AG04450 (cell line): Measurements from ENCODE around the gene EFNA1. TPM values are rescaled to one million over a fixed set of nuclear protein-coding genes. Genes with fewer than 3 reads are reported as not detected.

ENCODE experiments used
- CTCF ChIA-PET: fragments of 300-600, 350-600 bp; formaldehyde crosslinking; extraction: SDS; loops from one replicate; lab custom pipeline; 2022; ENCODE audit warnings: antibody characterized with exemption, inconsistent platforms; lab: Charles Lee
- POLR2A ChIA-PET: fragments of 350-600 bp; formaldehyde crosslinking; extraction: SDS; loops from one replicate; lab custom pipeline; 2021; ENCODE audit warnings: antibody characterized with exemption, inconsistent platforms; lab: Yijun Ruan, JAX
- DNase-seq: peaks from one replicate; pipeline ENCODE4 v3.0.0-alpha.2; 2011; ENCODE audit warnings: low read depth, low spot score
- H3K27ac ChIP-seq: one replicate; pipeline ENCODE4 v1.5.1; 2012; ENCODE audit warnings: low read depth, low read length, control low read depth
- H3K27me3 ChIP-seq: one replicate; pipeline ENCODE4 v1.6.0; 2012; ENCODE audit warnings: low read length; ENCODE audit not compliant: control insufficient read depth, insufficient read depth
- H3K4me3 ChIP-seq: 2 replicates; pipeline ENCODE4 v1.5.1; 2011; ENCODE audit warnings: mild to moderate bottlenecking, low read depth, low read length, control low read depth
- H3K9me3 ChIP-seq: 2 replicates; pipeline ENCODE4 v1.5.1; 2012; ENCODE audit warnings: low read length; ENCODE audit not compliant: control insufficient read depth, insufficient read depth
- polyA plus RNA-seq: library from polyadenylated mRNA; depleted of rRNA; stranded (reverse); fragments of >200 nt; gene quantifications from 2 replicates; pipeline ENCODE4 v1.2.3, GENCODE V29; 2011
- TF ChIP-seq, protein P1 (sequence below): IDR thresholded peaks from 2 replicates; pipeline ENCODE4 v1.5.1; 2011; ENCODE audit warnings: low read depth, low read length, control low read depth, inconsistent platforms

The EFNA1 gene
- polyA plus RNA-seq, 1 experiment: 1.4 TPM

DNA sequence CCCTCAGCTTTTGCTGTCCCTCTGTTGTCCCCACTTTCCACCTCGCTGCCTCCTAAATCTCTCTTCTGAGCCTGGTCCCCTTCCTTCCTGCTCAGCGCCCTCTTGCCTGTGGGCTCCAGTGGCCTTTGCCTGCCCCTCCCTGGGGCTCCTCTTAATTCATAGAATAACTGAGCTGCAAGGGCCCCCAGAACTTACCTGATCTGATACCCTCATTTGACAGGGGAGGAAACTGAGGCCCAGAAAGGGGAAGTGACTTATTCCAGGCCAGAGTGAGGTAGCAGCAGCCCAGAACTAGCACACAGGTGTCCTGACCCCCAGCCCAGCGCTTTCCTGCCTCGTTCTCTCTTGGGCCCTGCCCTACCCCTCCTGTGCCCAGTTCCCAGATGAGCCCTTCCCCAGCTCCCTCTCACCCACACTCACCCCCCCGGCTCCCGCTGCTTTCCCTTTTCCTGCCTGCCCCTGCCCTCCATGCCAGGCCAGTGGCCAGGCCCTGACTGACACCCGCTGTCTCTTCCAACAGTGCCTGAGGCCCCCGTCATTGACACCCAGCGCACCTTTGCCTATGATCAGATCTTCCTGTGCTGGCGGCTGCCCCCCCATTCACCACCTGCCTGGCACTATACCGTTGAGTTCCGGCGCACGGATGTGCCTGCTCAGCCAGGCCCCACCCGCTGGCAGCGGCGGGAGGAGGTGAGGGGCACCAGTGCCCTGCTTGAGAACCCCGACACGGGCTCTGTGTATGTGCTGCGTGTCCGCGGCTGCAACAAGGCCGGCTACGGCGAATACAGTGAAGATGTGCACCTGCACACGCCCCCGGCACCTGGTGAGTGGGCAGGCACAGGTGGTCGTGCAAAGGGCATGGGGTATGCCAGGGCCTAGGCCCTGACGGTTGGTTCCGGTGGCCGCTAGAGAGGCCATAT is 51.7 kb downstream of the EFNA1 start:
- Histone ChIP-seq H3K27ac (no peak overlapping the region), H3K4me3 (no peak overlapping the region), H3K27me3 (no peaks in the 10 kb centered on the region), H3K9me3 (no peaks in the 10 kb centered on the region; the same call in 1 of the 2 replicates)
- CTCF ChIA-PET: interaction anchor here (0.7 to 1.8 kb wide), 4 partner anchors 12 to 29 kb away, joined by 3 to 9 read pairs (median 4); partner anchors contain the start of genes MTX1 and THBS3
- POLR2A ChIA-PET: no interaction called here
- no peak for DNase-seq
- TF ChIP-seq, protein P1, sequence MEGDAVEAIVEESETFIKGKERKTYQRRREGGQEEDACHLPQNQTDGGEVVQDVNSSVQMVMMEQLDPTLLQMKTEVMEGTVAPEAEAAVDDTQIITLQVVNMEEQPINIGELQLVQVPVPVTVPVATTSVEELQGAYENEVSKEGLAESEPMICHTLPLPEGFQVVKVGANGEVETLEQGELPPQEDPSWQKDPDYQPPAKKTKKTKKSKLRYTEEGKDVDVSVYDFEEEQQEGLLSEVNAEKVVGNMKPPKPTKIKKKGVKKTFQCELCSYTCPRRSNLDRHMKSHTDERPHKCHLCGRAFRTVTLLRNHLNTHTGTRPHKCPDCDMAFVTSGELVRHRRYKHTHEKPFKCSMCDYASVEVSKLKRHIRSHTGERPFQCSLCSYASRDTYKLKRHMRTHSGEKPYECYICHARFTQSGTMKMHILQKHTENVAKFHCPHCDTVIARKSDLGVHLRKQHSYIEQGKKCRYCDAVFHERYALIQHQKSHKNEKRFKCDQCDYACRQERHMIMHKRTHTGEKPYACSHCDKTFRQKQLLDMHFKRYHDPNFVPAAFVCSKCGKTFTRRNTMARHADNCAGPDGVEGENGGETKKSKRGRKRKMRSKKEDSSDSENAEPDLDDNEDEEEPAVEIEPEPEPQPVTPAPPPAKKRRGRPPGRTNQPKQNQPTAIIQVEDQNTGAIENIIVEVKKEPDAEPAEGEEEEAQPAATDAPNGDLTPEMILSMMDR: no peak

DNA sequence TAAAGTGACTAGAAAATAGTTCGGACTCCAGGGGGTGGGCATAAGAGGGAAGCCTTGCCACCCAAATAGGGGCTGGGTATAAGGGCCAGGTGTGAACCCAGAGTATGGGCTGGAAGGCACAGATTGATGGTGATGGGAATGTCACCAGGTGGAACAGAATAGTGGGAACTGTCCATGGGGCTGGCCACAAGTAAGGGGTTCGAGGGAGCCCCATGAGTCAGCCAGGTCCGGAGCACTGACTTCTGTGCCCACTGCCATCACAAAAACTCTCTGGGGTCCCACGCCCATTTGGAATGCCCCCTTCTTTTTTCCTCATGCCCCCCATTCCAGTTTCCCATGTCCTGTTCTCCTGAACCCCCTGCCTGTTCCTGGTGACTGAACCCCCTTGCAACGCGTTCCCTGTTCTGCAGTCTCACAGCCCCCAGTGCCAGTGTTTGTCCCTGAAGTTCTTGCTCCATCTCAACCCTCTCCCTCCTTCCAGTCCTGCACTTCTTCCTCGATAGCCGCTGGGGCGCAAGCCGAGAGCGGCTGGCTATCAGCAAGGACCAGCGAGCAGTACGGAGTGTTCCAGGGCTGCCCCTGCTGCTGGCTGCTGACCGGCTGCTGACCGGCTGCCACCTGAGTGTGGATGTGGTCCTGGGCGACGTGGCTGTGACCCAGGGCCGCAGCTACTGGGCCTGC is 53.8 kb downstream of the EFNA1 start:
- Histone ChIP-seq H3K27ac (no peak overlapping the region), H3K9me3 (no peaks in the 10 kb centered on the region; the same call in 1 of the 2 replicates), H3K4me3 (no peak overlapping the region), H3K27me3 (no peaks in the 10 kb centered on the region)
- no peak for DNase-seq
- ChIA-PET POLR2A (no interaction called here), CTCF (interaction anchor here (0.6 to 1.8 kb wide), 2 partner anchors 9 to 12 kb away, joined by 4 to 9 read pairs; partner anchors contain the start of gene KRTCAP2)
- TF ChIP-seq, protein P1: no peak

DNA sequence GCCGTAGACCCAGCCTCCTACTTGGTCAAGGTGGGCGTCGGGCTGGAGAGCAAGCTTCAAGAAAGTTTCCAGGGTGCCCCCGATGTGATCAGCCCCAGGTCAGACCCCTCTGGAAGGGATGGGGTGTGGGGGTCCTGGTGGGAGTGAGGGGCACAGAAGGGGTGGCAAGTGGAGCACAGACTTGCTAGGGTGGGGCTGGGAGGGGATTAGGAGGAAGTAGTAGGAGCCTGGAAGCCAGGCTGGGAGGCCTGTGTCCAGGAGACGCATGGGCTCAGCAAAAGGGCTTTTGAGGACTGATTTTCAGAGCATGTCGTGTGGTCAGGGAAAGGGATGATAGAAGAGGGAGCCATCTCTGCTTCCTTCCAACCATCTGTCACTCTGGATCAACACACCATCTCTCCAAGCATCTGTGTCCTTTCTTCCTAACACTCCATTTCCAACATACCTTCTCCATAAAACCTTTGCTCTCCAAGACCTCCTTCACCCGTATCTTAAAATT is 54.4 kb downstream of the EFNA1 start:
- TF ChIP-seq, protein P1: no peak
- ChIA-PET POLR2A (interaction anchor here (0.8 kb wide), 1 partner anchor 12 kb away, joined by 9 read pairs; no protein-coding TSS in a partner anchor), CTCF (interaction anchor here (0.6 to 1.0 kb wide), 2 partner anchors 9 kb away, joined by 3 to 4 read pairs; partner anchors contain the start of gene KRTCAP2)

DNA sequence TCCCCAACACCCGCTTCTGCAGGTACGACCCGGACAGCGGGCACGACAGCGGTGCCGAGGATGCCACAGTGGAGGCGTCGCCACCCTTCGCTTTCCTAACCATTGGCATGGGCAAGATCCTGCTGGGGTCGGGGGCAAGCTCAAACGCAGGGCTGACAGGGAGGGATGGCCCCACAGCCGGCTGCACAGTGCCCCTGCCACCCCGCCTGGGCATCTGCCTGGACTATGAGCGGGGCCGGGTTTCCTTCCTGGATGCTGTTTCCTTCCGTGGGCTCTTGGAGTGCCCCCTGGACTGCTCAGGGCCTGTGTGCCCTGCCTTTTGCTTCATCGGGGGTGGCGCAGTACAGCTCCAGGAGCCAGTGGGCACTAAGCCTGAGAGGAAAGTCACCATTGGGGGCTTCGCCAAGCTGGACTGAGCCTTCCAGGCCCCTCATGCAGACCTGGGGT is 56.1 kb downstream of the EFNA1 start:
- Histone ChIP-seq H3K27me3 (no peaks in the 10 kb centered on the region), H3K27ac (no peak overlapping the region), H3K4me3 (no peak overlapping the region), H3K9me3 (no peaks in the 10 kb centered on the region; the same call in 1 of the 2 replicates)
- TF ChIP-seq, protein P1: no peak
- POLR2A ChIA-PET: interaction anchor here (0.5 to 1.0 kb wide), 2 partner anchors 10 to 1216 kb away, joined by 3 read pairs; partner anchors contain the start of gene CREB3L4
- CTCF ChIA-PET: interaction anchor here (0.8 to 2.5 kb wide), 2 partner anchors 10 to 11 kb away, joined by 4 to 16 read pairs; partner anchors contain the start of gene KRTCAP2
- DNase-seq: no peak

More for the DNA sequence above, 54.4 kb downstream of the EFNA1 start:
- no peaks in the 10 kb centered on the region for H3K27me3 ChIP-seq
- H3K4me3 ChIP-seq: no peak overlapping the region
- no peak for DNase-seq
- H3K9me3 ChIP-seq: no peaks in the 10 kb centered on the region; the same call in 1 of the 2 replicates
- H3K27ac ChIP-seq: no peak overlapping the region
